HepG2 (cell line): Measurements from ENCODE around the gene SAPCD2. TPM values are rescaled to one million over a fixed set of nuclear protein-coding genes. Genes with fewer than 3 reads are reported as not detected.

Experiments
- ELF1 ChIP-seq: sonication (generic); formaldehyde crosslinking; IDR thresholded peaks from 2 replicates; pipeline ENCODE4 v1.4.0; 2020; ENCODE audit warnings: missing genetic modification reagents
- EP300 ChIP-seq, 3 experiments: sonication (generic) in 1 of 3; formaldehyde crosslinking in 1 of 3; IDR thresholded peaks; 2 replicates each; pipeline versions ENCODE4 v1.5.1 to v1.6.1; 2011 to 2020; ENCODE audit warnings: low read depth in 2 of 3, low read length in 2 of 3, borderline replicate concordance in 1 of 3, improper control_type of control experiment in 1 of 3, mild to moderate bottlenecking in 1 of 3, missing genetic modification reagents in 1 of 3, moderate library complexity in 1 of 3
- IKZF4 ChIP-seq: sonication (generic); formaldehyde crosslinking; IDR thresholded peaks from 2 replicates; pipeline ENCODE4 v1.5.1; 2020; ENCODE audit warnings: borderline replicate concordance, mild to moderate bottlenecking, low read depth, missing genetic modification reagents; ENCODE audit errors: not compliant biosample characterization
- MAFF ChIP-seq: IDR thresholded peaks from 2 replicates; pipeline ENCODE4 v1.6.1; 2011; ENCODE audit warnings: low read depth, low read length, improper control_type of control experiment
- MLLT10 ChIP-seq: sonication (generic); formaldehyde crosslinking; IDR thresholded peaks from 2 replicates; pipeline ENCODE4 v1.4.0; 2020; ENCODE audit warnings: missing genetic modification reagents
- ONECUT2 ChIP-seq: sonication (generic); formaldehyde crosslinking; IDR thresholded peaks from 2 replicates; pipeline ENCODE4 v1.4.0; 2020; ENCODE audit warnings: missing genetic modification reagents
- POLR2A ChIP-seq, 2 experiments: IDR thresholded peaks; 2 replicates each; pipeline ENCODE4 v1.6.1; 2011; ENCODE audit warnings: low read depth in 2 of 2, low read length in 2 of 2, mild to moderate bottlenecking in 1 of 2, moderate library complexity in 1 of 2; ENCODE audit not compliant: insufficient read depth in 1 of 2
- RBFOX2 ChIP-seq: fragments of 200-400 bp; formaldehyde crosslinking; IDR thresholded peaks from 2 replicates; pipeline ENCODE4 v1.6.1; 2017; ENCODE audit warnings: low read depth, mild to moderate bottlenecking, low read length
- SIX4 ChIP-seq: sonication (generic); formaldehyde crosslinking; IDR thresholded peaks from 2 replicates; pipeline ENCODE4 v1.4.0; 2020; ENCODE audit warnings: missing genetic modification reagents
- SNAI1 ChIP-seq: sonication (generic); formaldehyde crosslinking; IDR thresholded peaks from 2 replicates; pipeline ENCODE4 v1.5.0; 2020; ENCODE audit warnings: mild to moderate bottlenecking, missing genetic modification reagents, borderline replicate concordance
- ZKSCAN5 ChIP-seq: sonication (generic); formaldehyde crosslinking; IDR thresholded peaks from 2 replicates; pipeline ENCODE4 v1.5.1; 2020; ENCODE audit warnings: mild to moderate bottlenecking, missing genetic modification reagents
- ZKSCAN8 ChIP-seq: IDR thresholded peaks from 2 replicates; pipeline ENCODE4 v1.6.1; 2016; ENCODE audit warnings: borderline replicate concordance, missing genetic modification reagents, missing compliant biosample characterization
- ZNF7 ChIP-seq: IDR thresholded peaks from 2 replicates; pipeline ENCODE4 v1.6.1; 2016; ENCODE audit warnings: missing biosample characterization, missing genetic modification reagents
- polyA plus RNA-seq, 8 experiments: library from polyadenylated mRNA; depleted of rRNA in 3 of 8; stranded (reverse) in 7 of 8; unstranded in 1 of 8; fragments of >200 nt; fragmentation: Illumina TruSeq in 4 of 8; extraction: Trizol in 4 of 8; gene quantifications; 2 replicates each; pipeline versions ENCODE4 v1.2.1 to v1.2.3, GENCODE V29; 2011 to 2016; ENCODE audit warnings: low read depth in 4 of 8, missing spikeins in 1 of 8, mixed read lengths in 1 of 8; ENCODE audit not compliant: insufficient read depth in 1 of 8
- total RNA-seq, 5 experiments: library from RNA; depleted of rRNA; stranded (reverse); fragments of >200 nt; fragmentation: Illumina TruSeq; extraction: Trizol; gene quantifications; 2 replicates each; pipeline ENCODE4 v1.2.3, GENCODE V29; 2016; ENCODE audit warnings: low read depth in 1 of 5
- TF ChIP-seq, protein P1 (sequence below): sonication (generic); formaldehyde crosslinking; IDR thresholded peaks from 2 replicates; pipeline ENCODE4 v1.9.0; 2021; ENCODE audit warnings: mild to moderate bottlenecking, missing genetic modification reagents
- TF ChIP-seq, protein P2 (sequence below): sonication (generic); formaldehyde crosslinking; conservative IDR thresholded peaks from 2 replicates; pipeline ENCODE4 v1.4.0; 2020; ENCODE audit warnings: missing genetic modification reagents
- TF ChIP-seq, protein P3 (sequence below), 2 experiments: sonication (generic) in 1 of 2; formaldehyde crosslinking in 1 of 2; IDR thresholded peaks; 2 replicates each; pipeline versions ENCODE4 v1.4.0 to v1.6.1; 2018 to 2020; ENCODE audit warnings: missing genetic modification reagents in 2 of 2, borderline replicate concordance in 1 of 2, low read depth in 1 of 2, mild to moderate bottlenecking in 1 of 2, missing biosample characterization in 1 of 2

The SAPCD2 gene
- total and polyA plus RNA-seq, 2 of the 13 experiments (the other 11 are each of a cell fraction or from before 2014, with no cell fraction given), result 21.9 to 42.8 TPM

DNA sequence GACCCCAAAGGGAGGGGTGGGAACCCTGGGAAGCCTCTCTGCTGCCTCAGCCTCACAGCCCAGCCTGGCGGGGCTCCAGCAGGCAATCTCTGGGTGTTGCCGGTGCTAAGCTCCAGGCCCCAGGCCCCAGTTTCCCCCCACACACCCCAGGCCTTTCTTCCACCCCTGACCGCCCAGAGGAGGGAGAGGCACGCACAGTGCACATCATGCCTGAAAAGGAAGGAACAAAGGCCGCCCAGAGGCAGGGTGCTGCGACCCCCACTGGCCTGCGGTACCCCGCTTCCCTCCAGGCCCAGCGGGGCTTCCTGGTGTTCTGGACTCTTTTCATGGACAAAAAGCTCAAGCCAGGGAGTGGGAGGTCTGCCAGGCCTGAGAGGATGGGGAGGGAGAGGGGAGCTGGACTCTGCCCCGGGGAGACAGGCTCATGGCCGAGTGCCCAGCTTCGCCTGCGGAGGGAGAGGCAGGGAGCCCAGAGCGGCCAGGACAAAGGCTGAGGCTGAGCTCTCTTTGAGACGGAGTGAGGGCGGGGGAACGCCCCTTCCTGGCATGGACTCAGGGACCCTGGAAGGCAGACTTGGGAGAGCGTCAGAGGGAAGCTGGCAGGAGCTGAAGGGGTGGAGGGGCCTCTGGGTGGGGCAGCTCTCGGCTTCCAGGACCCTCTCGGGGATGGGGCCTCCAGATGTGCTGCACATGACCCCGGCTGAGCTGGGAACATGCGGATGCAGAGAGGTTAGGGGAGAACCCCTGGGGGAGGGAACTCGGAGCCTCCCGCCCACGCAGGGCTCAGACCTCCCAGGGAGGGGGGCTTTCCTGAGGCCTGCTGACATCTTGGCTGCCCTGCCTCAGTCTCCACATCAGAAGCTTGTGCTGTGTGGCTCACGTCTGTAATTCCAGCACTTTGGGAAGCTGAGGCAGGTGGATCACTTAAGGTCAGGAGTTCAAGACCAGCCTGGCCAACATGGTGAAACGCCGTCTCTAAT, 14.7 kb downstream of the SAPCD2 start (continued):
- TF ChIP-seq, protein P1, sequence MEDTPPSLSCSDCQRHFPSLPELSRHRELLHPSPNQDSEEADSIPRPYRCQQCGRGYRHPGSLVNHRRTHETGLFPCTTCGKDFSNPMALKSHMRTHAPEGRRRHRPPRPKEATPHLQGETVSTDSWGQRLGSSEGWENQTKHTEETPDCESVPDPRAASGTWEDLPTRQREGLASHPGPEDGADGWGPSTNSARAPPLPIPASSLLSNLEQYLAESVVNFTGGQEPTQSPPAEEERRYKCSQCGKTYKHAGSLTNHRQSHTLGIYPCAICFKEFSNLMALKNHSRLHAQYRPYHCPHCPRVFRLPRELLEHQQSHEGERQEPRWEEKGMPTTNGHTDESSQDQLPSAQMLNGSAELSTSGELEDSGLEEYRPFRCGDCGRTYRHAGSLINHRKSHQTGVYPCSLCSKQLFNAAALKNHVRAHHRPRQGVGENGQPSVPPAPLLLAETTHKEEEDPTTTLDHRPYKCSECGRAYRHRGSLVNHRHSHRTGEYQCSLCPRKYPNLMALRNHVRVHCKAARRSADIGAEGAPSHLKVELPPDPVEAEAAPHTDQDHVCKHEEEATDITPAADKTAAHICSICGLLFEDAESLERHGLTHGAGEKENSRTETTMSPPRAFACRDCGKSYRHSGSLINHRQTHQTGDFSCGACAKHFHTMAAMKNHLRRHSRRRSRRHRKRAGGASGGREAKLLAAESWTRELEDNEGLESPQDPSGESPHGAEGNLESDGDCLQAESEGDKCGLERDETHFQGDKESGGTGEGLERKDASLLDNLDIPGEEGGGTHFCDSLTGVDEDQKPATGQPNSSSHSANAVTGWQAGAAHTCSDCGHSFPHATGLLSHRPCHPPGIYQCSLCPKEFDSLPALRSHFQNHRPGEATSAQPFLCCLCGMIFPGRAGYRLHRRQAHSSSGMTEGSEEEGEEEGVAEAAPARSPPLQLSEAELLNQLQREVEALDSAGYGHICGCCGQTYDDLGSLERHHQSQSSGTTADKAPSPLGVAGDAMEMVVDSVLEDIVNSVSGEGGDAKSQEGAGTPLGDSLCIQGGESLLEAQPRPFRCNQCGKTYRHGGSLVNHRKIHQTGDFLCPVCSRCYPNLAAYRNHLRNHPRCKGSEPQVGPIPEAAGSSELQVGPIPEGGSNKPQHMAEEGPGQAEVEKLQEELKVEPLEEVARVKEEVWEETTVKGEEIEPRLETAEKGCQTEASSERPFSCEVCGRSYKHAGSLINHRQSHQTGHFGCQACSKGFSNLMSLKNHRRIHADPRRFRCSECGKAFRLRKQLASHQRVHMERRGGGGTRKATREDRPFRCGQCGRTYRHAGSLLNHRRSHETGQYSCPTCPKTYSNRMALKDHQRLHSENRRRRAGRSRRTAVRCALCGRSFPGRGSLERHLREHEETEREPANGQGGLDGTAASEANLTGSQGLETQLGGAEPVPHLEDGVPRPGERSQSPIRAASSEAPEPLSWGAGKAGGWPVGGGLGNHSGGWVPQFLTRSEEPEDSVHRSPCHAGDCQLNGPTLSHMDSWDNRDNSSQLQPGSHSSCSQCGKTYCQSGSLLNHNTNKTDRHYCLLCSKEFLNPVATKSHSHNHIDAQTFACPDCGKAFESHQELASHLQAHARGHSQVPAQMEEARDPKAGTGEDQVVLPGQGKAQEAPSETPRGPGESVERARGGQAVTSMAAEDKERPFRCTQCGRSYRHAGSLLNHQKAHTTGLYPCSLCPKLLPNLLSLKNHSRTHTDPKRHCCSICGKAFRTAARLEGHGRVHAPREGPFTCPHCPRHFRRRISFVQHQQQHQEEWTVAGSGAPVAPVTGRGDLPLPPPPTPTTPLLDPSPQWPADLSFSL, result no peak
- TF ChIP-seq EP300 (IDR thresholded peaks at IDR 0.05; ENCODE audit: low read depth in 2 of 2, low read length in 2 of 2) (peak in 1 of 2 experiments; percentile 47; a peak in 1 of 4 replicates), EP300 (CRISPR knock-in tag; IDR thresholded peaks at IDR 0.05; ENCODE audit: borderline replicate concordance) (no peak), SIX4 (CRISPR knock-in tag) (0 out of 2 replicates have a peak, but pooled peaks have one; percentile 19), ELF1 (CRISPR knock-in tag) (no peak; the same call in 1 of the 2 replicates), IKZF4 (no peak), ZKSCAN8 (CRISPR knock-in tag) (no peak), MAFF (no peak), ZNF7 (no peak), MLLT10 (no peak), RBFOX2 (peak; percentile 53), SNAI1 (CRISPR knock-in tag) (peak; percentile 31; the same call in 1 of the 2 replicates), ONECUT2 (CRISPR knock-in tag) (no peak), POLR2A (IDR thresholded peaks at IDR 0.05; ENCODE audit: insufficient read depth in 1 of 2, low read depth in 2 of 2, low read length in 2 of 2) (no peak), ZKSCAN5 (no peak)
- TF ChIP-seq, protein P2, sequence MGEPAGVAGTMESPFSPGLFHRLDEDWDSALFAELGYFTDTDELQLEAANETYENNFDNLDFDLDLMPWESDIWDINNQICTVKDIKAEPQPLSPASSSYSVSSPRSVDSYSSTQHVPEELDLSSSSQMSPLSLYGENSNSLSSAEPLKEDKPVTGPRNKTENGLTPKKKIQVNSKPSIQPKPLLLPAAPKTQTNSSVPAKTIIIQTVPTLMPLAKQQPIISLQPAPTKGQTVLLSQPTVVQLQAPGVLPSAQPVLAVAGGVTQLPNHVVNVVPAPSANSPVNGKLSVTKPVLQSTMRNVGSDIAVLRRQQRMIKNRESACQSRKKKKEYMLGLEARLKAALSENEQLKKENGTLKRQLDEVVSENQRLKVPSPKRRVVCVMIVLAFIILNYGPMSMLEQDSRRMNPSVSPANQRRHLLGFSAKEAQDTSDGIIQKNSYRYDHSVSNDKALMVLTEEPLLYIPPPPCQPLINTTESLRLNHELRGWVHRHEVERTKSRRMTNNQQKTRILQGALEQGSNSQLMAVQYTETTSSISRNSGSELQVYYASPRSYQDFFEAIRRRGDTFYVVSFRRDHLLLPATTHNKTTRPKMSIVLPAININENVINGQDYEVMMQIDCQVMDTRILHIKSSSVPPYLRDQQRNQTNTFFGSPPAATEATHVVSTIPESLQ (CRISPR knock-in tag), result no peak
- TF ChIP-seq, protein P3, sequence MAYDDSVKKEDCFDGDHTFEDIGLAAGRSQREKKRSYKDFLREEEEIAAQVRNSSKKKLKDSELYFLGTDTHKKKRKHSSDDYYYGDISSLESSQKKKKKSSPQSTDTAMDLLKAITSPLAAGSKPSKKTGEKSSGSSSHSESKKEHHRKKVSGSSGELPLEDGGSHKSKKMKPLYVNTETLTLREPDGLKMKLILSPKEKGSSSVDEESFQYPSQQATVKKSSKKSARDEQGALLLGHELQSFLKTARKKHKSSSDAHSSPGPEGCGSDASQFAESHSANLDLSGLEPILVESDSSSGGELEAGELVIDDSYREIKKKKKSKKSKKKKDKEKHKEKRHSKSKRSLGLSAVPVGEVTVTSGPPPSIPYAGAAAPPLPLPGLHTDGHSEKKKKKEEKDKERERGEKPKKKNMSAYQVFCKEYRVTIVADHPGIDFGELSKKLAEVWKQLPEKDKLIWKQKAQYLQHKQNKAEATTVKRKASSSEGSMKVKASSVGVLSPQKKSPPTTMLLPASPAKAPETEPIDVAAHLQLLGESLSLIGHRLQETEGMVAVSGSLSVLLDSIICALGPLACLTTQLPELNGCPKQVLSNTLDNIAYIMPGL (CRISPR knock-in tag; IDR thresholded peaks at IDR 0.05; ENCODE audit: borderline replicate concordance in 1 of 2, low read depth in 1 of 2), result peak; percentile 47 to 70; a peak in 2 of 4 replicates
